Endometrial microvascular endothelial cells (primary cell): Measurements from ENCODE around the gene FAM81B. TPM values are rescaled to one million over a fixed set of nuclear protein-coding genes. Genes with fewer than 3 reads are reported as not detected.

Experiments
- in situ Hi-C: cut with HindIII; loops from 2 replicates; pipeline ENCODE4 v1.10.0; 2017; ENCODE audit warnings: low sequenced_read_pairs, low pct_unique_long_range_greater_than_20kb; ENCODE audit errors: inconsistent ontology term
- total RNA-seq: library from RNA; depleted of rRNA; stranded (reverse); fragments of >200 nt; gene quantifications from one replicate; pipeline ENCODE4 v1.2.3, GENCODE V29; 2015; ENCODE audit errors: inconsistent ontology term

The FAM81B gene
- total RNA-seq, 1 donor from 2014 or later = not detected

DNA sequence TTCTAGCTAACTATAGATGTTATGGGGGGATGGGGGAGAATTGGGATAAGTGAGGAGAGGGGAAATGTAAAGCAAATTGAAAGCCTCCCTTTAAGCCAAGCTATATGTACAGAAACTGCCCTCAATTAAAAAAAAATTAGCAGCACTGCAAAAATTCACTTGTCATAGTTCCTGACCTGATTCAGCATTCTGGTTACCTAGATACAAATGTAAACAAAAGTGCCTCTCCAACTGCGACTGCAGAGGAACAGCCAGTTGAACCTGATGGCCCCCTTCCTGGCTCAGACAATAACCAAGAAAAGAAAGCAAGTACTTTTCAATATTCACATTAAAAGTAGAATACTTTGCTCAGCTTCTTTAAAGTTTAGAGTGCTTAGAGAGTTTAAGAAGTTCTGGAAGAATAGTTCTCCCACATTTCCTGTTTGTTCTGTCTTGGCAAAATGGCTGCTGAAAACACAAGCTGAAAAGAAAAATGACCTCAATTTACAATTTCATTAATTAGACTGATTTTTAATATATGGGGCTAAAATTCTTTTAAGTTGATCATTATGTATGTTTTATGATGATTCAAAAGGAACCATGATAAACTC lies 1.5 kb downstream of the FAM81B start:
- in situ Hi-C loops = no loop called here

DNA sequence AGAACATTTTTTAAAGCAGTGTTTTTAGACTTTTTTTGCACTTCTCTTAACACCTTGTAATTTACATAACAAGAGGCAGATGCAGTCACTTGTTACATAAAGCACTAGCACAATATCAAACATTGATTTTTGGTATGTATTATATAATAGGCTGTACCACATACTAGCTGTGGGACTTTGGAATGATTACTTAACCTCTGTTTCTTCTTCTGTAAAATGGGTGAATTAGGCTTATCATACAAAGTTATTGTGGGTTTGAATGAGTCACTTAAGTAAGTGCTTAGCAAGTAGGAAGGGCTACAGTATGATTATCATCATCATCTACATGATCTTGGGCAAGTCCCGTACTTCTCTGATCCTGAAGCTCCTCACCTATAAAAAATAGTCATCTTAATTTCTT lies 2.1 kb downstream of the FAM81B start:
- in situ Hi-C loops = no loop called here

DNA sequence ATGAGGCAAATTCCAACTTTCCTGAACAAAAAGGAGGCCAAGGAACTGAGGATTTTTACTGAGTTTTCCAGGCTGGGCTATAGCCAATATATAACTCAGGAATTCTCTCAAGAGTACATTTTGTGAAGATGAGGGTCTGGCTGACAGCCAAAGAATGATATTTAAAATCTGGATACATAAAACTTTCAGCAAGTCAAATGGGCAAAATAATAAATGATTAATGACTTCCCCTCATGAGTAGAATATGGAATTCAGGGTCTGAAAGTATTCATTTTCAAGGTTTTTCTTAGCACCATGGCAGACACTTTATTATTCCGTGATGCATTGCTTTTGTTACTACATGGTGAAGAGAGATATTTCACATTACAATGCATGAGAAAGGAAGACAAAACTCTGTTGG lies 7.8 kb downstream of the FAM81B start:
- in situ Hi-C loops = no loop called here

DNA sequence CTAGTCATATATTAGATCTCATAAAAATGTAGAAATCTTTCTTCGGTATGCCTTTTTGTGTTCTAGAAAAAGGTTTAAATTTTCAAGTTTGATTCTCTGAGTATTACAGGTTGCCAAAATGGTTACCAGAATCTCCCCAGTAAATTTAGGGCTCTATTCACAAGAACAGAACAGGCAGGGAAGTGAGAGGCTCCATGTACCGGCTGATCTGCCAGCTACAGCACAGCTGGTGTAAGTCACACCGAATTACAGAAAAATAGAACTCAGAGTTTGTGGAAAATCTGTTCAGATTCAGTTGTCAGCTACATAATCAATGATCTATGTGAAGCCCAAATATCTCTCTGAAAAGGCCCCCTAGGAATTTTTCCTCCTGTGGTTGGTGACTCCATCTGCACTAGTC lies 10.5 kb downstream of the FAM81B start:
- in situ Hi-C loops = no loop called here

DNA sequence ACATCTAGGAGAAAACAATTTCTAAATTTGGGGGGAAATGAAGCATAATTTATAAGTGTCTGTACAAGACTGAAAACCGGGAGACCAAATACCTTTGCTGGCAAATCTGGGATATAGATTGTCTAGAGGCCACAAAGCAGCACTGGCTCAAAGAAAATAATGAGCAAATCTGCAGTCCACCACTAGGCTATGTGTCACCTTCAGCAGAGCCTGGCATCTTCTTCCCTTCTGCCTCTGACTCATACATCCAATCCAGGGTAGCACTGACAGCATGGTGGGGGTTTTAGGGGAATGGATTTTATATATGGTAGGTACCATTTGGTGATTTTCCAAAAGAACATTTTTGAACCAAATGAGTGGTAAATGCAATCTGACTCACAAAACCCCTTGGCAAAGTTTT lies 12.8 kb downstream of the FAM81B start:
- in situ Hi-C loops = no loop called here

DNA sequence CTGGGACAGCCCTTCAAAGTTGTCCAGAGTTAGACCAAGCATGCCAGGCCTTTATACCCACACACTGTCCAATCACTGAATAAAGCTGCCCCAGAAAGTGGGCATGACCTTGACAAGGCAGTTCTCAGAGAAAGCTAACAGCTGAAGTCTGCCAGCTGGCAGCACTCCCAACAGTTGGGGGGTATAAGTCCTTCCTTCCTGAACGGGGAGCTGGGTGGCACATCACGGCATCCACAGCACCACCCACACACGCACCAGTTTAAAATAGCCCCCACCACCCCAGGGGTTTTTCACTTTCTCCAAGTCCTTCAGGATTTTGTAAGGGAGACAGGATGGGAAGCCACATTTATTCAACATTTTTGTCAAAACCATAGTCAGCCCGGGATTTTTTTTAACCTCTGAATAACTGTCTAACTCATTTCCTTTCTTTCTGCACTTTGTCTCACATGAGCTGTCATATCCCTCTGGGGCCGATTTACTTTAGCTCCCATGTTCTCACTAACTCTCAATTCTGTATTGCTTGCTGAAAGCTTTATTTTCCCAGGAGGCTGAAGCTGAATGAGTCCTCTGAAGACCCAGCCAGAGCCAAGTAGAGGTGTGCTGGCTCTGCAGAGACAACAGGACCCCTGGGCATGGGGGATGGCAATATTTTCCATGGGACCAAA lies 15.4 kb downstream of the FAM81B start:
- in situ Hi-C loops = no loop called here

DNA sequence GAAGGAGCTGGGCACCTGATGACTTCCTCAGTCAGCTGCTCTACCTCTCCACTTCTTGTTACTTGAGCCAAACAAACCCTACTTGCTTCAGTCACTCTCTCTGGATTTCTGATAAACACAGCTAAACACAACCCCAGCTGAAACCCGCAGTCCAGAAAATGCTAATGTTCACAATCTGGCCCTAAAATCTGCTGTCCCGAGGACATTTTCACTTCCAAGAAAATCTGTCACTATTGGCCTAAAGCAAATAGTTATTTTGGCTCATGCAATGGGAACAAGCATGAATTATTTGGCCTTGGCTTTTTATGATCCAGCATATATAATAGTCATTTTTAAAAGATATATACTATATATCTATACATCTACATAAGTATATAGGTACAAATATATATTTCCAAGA lies 19.1 kb downstream of the FAM81B start:
- in situ Hi-C loops = no loop called here

DNA sequence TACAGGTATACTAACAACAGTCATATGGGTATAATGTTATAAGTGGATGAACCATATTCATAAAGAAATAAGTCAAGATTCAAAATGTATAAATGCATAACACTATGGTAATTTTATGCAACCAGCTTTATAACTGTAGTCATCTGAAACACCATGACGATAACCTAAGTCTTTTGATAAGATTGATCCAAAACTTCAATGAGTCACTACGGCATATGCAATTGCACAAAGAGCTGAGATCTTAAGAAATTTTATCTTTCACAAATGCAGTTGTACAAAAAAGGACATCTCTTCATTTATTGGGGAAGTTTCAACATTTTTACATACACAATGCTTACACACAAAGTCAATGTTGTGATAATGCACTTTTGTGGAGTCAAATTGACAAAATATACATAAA lies 20.3 kb downstream of the FAM81B start:
- in situ Hi-C loops = no loop called here

DNA sequence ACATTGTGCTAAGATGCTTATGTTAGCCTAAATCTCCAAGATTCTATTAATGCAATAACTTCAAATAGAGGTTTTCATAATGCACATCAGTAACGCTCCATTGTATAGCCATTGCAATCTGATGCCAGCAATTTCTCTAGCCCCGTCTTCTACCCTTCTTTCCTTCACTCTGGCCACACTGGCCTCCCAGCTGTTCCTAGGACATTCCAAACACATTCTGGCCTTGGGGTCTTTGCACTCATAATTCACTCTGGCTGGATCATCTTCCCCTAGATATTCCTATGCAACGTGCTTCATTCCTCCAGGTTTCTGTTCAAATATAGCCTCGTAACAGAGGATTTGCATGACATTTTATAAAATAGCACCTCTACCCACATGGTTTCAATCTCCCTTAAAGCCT lies 23.3 kb downstream of the FAM81B start:
- in situ Hi-C loops = no loop called here

DNA sequence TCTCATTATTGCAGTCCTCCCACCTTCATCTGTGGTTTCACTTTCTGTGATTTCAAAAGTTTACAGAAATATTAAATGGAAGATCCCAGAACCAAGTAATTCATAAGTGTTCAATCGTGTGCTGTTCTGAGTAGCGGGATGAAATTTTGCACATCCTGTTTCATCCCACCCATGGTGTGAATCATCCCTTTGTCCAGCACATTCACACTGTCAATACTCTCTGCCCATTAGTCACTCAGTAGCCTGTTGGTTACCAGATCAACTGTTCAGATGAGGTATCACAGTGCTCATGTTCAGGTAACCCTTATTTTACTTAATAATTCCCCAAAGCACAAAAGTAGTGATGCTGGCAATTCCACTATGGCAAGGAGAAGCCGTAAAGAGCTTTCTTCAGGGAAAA lies 26.8 kb downstream of the FAM81B start:
- in situ Hi-C loops = no loop called here

DNA sequence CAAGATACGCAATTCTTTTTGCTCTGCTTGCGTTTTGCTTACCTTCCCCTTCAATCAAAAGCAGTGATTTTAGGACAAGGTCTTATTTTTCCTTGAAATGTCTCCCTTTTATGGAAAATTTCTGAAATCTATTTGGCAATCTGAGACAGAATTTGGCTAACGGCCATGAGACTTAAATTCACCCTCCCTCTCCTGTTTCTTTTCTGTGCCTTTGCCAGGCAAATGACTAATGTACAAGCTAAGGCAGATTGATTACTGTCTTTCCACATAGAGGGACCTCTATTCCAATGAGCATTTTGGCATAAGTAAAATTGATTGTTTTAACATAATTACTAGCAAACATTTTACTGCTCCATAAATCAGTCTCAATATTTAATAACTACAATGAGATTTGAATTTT lies 31.7 kb downstream of the FAM81B start:
- in situ Hi-C loops = no loop called here

DNA sequence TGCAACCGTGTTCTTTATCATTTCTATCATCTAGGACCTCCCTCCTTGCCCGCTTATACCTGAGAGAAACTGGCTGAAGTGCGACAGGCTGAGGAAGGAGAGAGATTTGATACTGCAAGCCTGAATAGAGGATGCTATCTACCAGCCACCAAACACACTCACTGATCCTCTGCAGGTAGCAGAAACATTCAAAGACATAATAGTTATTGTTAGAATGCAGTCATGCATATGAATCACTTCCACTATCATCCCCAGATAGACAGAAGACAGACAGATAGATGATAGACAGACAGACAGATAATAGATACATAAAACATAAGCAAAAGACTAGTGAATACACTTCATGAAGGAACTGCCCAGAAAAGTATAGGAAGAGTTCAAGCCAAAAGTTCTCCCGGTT lies 32.9 kb downstream of the FAM81B start:
- in situ Hi-C loops = no loop called here

DNA sequence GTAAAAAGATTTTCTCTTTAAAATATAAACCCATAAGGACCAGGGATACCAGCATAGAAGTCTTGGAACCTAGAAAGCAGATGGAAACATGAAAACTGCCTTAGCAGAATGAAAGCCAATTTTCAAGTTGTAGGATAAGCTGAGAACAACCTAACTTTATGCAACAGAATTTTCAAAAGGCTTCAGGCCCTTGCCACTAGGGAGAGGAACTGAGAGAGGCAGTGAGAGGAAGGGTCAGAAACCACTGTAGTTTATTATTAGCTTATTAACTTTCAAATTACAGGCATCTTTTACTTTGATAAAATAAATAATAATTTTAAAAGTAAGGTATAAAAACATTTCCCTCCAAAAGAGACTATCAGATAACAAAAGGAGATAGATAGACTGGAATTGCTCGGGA lies 33.4 kb downstream of the FAM81B start:
- in situ Hi-C loops = no loop called here

DNA sequence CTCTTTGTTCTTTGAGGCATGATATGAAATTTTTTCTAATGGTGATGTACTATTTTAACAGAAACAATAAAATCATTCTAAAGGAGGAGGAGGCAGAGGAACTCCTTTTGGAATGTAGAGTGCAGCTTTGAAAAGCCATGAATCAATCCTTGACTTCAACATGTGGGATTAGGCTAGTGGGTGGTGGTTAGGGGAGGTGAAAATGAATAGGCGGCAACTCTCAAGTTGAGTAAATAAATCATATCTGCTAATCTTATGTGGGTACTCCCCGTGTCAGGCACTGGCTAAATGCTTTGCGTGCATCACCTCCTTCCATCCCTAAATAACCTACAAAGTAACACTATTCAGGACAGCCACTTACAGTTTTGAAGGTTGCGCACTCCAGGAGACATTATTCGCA lies 35.1 kb downstream of the FAM81B start:
- in situ Hi-C loops = no loop called here

DNA sequence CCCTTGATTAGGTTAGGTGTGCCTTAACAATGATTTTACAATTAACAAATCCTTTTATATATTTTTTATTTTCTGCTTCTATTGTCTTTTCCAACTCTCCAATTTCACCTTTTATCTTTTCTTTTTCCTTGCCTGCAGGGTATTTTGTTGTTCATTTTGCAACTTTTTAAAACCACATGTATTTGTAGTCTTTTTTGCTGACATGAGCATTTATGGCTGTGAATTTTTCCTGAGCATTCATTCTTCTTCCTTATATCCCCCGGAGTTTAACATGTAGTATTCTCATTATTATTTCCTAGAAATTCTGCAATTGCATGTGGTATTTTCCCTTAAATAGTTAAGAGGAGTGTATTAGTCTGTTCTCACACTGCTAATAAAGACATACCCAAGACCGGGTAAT lies 41.6 kb downstream of the FAM81B start:
- in situ Hi-C loops = no loop called here

DNA sequence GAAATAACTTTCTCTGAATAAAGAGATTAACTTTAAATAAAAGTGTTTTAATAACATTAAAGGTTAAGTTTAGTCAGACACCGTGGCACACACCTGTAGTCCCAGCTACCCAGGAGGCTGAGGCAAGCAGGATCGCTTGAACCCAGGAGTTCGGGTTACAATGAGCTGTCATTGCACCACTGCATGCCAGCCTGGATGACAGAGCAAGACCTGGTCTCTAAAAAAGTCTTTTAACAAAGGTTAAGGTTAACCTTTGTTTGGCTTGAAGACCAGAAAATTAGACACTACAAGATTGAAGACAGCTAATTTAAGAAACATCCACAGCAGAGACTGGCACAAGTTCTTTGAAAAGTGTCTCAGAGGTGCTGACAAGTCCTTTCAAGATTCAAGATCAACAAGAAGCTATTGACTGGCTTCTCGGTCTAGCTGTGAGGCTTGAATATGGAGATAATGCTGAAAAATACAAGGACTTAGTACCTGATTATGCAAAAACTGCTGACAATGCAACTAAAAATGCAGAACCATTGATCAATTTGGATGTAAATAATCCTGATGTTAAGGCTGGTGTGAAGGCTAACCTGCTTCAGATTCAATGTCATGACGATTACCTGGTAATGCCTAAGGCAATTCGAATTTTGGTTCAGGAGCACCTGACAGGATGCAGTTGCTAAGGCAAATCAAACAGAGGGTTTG lies 48.8 kb downstream of the FAM81B start:
- in situ Hi-C loops = no loop called here

DNA sequence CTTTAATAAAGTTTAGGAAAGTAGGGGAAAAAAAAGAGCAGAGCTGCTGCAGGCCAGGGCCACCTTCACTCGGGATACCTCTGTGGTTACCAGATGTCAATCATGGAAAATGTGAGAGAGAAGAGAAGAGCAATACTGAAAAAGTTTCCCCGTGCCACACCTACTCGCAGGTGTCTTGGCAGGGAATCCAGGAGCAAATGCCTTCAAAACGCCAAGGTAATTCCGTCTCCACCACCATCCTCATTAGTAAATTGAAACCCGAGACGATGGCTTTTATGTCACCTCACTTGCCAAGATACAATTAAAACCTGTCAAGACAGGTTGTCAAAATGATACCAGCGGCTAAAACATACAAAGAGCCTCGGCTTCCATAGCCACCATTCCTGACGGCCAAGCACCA lies 49.7 kb downstream of the FAM81B start:
- in situ Hi-C loops = no loop called here

DNA sequence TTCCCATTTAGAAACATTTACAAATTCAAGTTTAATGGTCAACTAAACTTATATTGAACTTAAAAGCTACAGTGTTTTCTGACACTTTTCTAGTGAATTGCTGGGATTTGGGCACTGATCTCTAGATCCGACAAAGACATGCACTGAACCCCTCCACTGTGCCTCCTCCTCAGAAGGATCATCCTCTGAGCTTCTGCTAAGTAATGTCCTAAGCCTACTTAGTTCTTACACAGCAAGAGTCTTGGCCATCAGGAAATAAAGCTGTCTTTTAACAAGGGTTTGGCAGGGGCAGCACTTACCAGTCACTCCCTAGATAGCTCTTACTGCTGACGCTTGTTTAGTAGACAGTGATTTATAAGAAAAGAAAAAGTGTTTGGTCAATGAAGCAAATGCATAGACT lies 50.5 kb downstream of the FAM81B start:
- in situ Hi-C loops = no loop called here

DNA sequence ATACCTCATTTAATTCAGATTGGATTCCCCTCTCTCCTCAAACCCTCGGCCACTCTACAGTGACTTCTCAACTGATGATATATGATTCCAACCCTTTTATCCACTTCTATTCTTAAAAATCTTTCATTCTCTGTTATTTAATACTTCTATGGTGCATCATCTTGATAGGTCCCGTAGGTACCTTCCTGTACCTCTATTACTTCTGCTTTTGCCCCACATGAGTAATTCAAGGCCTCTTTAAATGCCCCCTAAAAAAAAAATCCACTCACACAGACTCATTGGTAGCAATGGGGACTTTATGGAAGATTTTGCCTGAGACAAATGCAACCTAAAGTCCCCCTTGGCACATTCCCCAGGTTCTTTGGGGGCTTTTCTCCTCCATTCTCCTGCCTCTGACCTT lies 54.3 kb downstream of the FAM81B start:
- in situ Hi-C loops = no loop called here

DNA sequence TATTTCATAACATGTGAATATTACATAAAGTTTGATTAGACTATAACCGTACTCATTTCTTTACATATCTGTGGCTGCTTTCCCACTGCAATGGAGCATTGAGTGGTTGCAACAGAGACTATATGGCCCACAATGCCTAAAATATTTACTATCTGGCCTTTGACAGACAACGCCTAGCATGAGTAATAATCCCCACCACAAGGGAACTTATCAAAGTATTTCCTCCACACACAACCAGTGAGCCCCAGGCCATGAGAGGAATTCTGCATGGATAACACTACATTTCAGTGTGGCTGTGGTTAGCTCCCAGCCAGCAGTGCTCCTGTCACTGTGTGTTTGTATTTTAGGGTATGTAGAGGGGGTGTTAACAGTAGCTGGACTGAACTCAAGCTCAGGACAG lies 54.8 kb downstream of the FAM81B start:
- in situ Hi-C loops = no loop called here
